ENCODE data around the gene EFCAB11. TPM values are rescaled to one million over a fixed set of nuclear protein-coding genes. Genes with fewer than 3 reads are reported as not detected.

Gene EFCAB11
- total and polyA plus RNA-seq, 9 of the 15 experiments (the other 6 are each of a cell fraction or from before 2014, with no cell fraction given) = 13.4 to 37.9 (median 17.4) TPM

GRCh38 chr14:89811954-89812575 lies 142.5 kb downstream of the EFCAB11 start (continued):
- no peak for TF ChIP-seq UBTF (IDR thresholded peaks at IDR 0.05; ENCODE audit: borderline replicate concordance in 1 of 2, low read depth in 2 of 2, low read length in 2 of 2)
- TF ChIP-seq MTA2 (IDR thresholded peaks at IDR 0.05; ENCODE audit: low read depth) = no peak

GRCh38 chr14:89810101-89810500 lies 144.4 kb downstream of the EFCAB11 start:
- CTCF ChIA-PET (ENCODE audit: low intra/inter-chr PET ratio) = no interaction called here
- TF ChIP-seq EZH2 (IDR thresholded peaks at IDR 0.05; ENCODE audit: borderline replicate concordance, low read depth, low read length) = no peak
- no peak for TF ChIP-seq SAP30 (IDR thresholded peaks at IDR 0.05; ENCODE audit: borderline replicate concordance, insufficient read depth, low read depth, low read length, poor library complexity, severe bottlenecking)
- no peak for TF ChIP-seq GABPB1 (CRISPR knock-in tag; IDR thresholded peaks at IDR 0.05)
- TF ChIP-seq SNIP1 (IDR thresholded peaks at IDR 0.05; ENCODE audit: low read depth) = no peak
- no peak for TF ChIP-seq ARID1B (IDR thresholded peaks at IDR 0.05)
- no peak for TF ChIP-seq HMGXB4 (CRISPR knock-in tag; IDR thresholded peaks at IDR 0.05)
- no peak for TF ChIP-seq FOXM1 (IDR thresholded peaks at IDR 0.05; ENCODE audit: low read depth)
- TF ChIP-seq FOXM1 (CRISPR knock-in tag; IDR thresholded peaks at IDR 0.05; ENCODE audit: low read depth) = no peak
- TF ChIP-seq TGIF2 (CRISPR knock-in tag; IDR thresholded peaks at IDR 0.05) = no peak
- TF ChIP-seq ZNF592 (IDR thresholded peaks at IDR 0.05) = no peak

More at GRCh38 chr14:89810101-89810500, 144.4 kb downstream of the EFCAB11 start:
- intact Hi-C loops (cut with micrococcal nuclease) = no loop called here
- 7% methylated on average over 5 of the region's 5 CpGs for WGBS (ENCODE audit: insufficient coverage, low coverage, missing lambda C conversion rate)
- DNase-seq (ENCODE audit: extremely low read depth in 1 of 4, low spot score in 3 of 4) (no peak), ATAC-seq (no peak), FAIRE-seq (no peak)
- Histone ChIP-seq H4K20me1 (replicated peaks; ENCODE audit: control insufficient read depth, insufficient read depth, low read length) (no peaks in the 10 kb centered on the region; the same call in 1 of the 2 replicates), H3K36me3 (ENCODE audit: control insufficient read depth, insufficient read depth, low read length) (no peaks in the 10 kb centered on the region), H3K4me3 (no peak overlapping the region), H3K4me2 (ENCODE audit: insufficient read depth, low read length) (no peak overlapping the region), H3K27ac (ENCODE audit: extremely low read depth, low read depth, low read length) (no peak overlapping the region), H3K9me3 (replicated peaks; ENCODE audit: control insufficient read depth, insufficient read depth, low read depth, low read length) (no peaks in the 10 kb centered on the region), H3K9ac (ENCODE audit: insufficient read depth in 1 of 2, low read depth in 2 of 2, low read length in 2 of 2) (no peak overlapping the region), H3K9me1 (ENCODE audit: control insufficient read depth, insufficient read depth, low read length) (no peaks in the 10 kb centered on the region), H3K4me1 (replicated peaks in 1 of 2; ENCODE audit: control insufficient read depth in 2 of 2, insufficient read depth in 2 of 2, low read length in 2 of 2) (no peaks in the 10 kb centered on the region), H2AFZ (ENCODE audit: low read depth, low read length) (no peak overlapping the region), H3K27me3 (ENCODE audit: control insufficient read depth in 2 of 2, insufficient read depth in 2 of 2, low read length in 2 of 2) (no peaks in the 10 kb centered on the region), H3K79me2 (ENCODE audit: control insufficient read depth, insufficient read depth, low read length) (no peaks in the 10 kb centered on the region)
- BruUV-seq (replicated peaks) = no TSS peak
- in situ Hi-C loops (cut with MboI) = no loop called here
- POLR2A ChIA-PET = no interaction called here
